ENCODE data around the gene UBR4. TPM values are rescaled to one million over a fixed set of nuclear protein-coding genes. Genes with fewer than 3 reads are reported as not detected.

Gene UBR4
- total RNA-seq, 2 donors from 2014 or later: 148 to 151 TPM

DNA sequence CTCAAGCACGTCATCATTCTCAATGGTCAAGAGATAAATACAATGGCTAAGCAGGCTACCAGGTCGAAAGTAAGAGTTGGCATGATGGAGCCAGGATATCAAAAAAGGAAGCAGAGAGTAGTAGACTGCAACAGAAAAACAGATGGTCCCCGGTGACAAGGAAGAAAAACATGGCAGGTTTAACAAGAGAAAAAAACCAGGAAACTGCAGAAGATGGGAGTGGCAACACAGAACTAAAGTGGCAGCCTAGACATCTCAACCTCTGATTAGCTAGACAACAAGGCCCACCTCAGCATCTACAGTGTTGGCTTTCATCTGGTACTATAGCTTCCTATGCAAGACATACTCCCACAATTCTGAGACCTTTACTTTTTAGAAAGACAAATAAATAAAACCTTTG lies 3.1 kb downstream of the UBR4 start:
- no peak overlapping the region for H3K4me3 Mint-ChIP-seq
- peak overlapping the region; percentile 22 for H3K4me3 ChIP-seq (ENCODE audit: low read length)
- H3K9ac ChIP-seq (ENCODE audit: extremely low read depth, low read length, poor library complexity, severe bottlenecking): no peak overlapping the region
- TF ChIP-seq, protein P1, sequence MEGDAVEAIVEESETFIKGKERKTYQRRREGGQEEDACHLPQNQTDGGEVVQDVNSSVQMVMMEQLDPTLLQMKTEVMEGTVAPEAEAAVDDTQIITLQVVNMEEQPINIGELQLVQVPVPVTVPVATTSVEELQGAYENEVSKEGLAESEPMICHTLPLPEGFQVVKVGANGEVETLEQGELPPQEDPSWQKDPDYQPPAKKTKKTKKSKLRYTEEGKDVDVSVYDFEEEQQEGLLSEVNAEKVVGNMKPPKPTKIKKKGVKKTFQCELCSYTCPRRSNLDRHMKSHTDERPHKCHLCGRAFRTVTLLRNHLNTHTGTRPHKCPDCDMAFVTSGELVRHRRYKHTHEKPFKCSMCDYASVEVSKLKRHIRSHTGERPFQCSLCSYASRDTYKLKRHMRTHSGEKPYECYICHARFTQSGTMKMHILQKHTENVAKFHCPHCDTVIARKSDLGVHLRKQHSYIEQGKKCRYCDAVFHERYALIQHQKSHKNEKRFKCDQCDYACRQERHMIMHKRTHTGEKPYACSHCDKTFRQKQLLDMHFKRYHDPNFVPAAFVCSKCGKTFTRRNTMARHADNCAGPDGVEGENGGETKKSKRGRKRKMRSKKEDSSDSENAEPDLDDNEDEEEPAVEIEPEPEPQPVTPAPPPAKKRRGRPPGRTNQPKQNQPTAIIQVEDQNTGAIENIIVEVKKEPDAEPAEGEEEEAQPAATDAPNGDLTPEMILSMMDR (conservative IDR thresholded peaks at IDR 0.05): no peak
- H3K27ac Mint-ChIP-seq: no peak overlapping the region
- no peaks in the 10 kb centered on the region for H3K9me3 Mint-ChIP-seq
- peaks cover 28% of the 10 kb centered on the region for H3K4me1 Mint-ChIP-seq
- no peaks in the 10 kb centered on the region for H3K9me3 ChIP-seq (ENCODE audit: control insufficient read depth, low read length)
- H3K27me3 Mint-ChIP-seq (ENCODE audit: insufficient read depth): no peaks in the 10 kb centered on the region
- no peaks in the 10 kb centered on the region for H3K4me1 ChIP-seq (ENCODE audit: control insufficient read depth, insufficient read depth, low read length)
- no peak overlapping the region for H3K27ac ChIP-seq (ENCODE audit: low read depth, low read length)
- whole genome bisulfite sequencing, 2 experiments (ENCODE audit: insufficient coverage in 1 of 2, insufficient read length in 1 of 2): 85 to 92% methylated on average over 3 of the region's 3 CpGs
- H3K27me3 ChIP-seq (ENCODE audit: control insufficient read depth, insufficient read depth, low read length, poor library complexity, severe bottlenecking): no peaks in the 10 kb centered on the region
- peaks cover 2% of the 10 kb centered on the region for H3K36me3 Mint-ChIP-seq (ENCODE audit: low read depth)
- DNase-seq: no peak
- H3K36me3 ChIP-seq (ENCODE audit: control insufficient read depth, insufficient read depth, low read length): peaks cover 17% of the 10 kb centered on the region

- Histone ChIP-seq H3K27me3 (ENCODE audit: control insufficient read depth, insufficient read depth, low read length, poor library complexity, severe bottlenecking) (no peaks in the 10 kb centered on the region), H3K36me3 (ENCODE audit: control insufficient read depth, insufficient read depth, low read length) (peaks cover 24% of the 10 kb centered on the region), H3K27ac (ENCODE audit: low read depth, low read length) (no peak overlapping the region), H3K4me3 (ENCODE audit: low read length) (no peak overlapping the region), H3K4me1 (ENCODE audit: control insufficient read depth, insufficient read depth, low read length) (peaks cover 6% of the 10 kb centered on the region), H3K9ac (ENCODE audit: extremely low read depth, low read length, poor library complexity, severe bottlenecking) (no peak overlapping the region), H3K9me3 (ENCODE audit: control insufficient read depth, low read length) (no peaks in the 10 kb centered on the region)
- no peaks in the 10 kb centered on the region for H3K9me3 Mint-ChIP-seq
- WGBS, 2 experiments (ENCODE audit: insufficient coverage in 1 of 2, insufficient read length in 1 of 2): 94 to 97% methylated on average over 4 to 5 of the region's 5 CpGs
- TF ChIP-seq, protein P1 (conservative IDR thresholded peaks at IDR 0.05): no peak
- peaks cover 27% of the 10 kb centered on the region for H3K4me1 Mint-ChIP-seq
- peaks cover 2% of the 10 kb centered on the region for H3K36me3 Mint-ChIP-seq (ENCODE audit: low read depth)
- no peak overlapping the region for H3K4me3 Mint-ChIP-seq
- H3K27ac Mint-ChIP-seq: no peak overlapping the region
- DNase-seq: no peak
- no peaks in the 10 kb centered on the region for H3K27me3 Mint-ChIP-seq (ENCODE audit: insufficient read depth)
These were observed 4.2 kb downstream of the UBR4 start for GRCh38 chr1:19205845-19206244.

DNA sequence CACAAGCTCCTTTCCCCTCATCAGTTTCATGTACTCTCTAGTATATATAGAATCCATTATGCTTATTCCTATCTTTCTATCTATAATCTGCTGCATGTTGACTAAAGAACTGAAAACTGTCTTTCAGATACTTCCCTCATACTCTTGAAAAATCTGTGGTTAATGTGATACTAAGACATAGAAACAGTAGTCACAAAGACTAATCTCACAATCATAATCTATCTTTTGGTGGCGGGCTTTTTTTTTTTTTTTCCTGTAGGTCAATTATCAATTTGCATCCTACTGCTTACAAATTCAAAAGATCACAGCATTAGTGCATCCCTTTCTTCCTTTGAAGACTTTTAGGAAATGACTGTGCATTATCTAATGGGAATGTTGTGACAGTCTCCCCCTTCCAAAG lies 4.7 kb downstream of the UBR4 start:
- Histone ChIP-seq H3K9ac (ENCODE audit: extremely low read depth, low read length, poor library complexity, severe bottlenecking) (no peak overlapping the region), H3K4me1 (ENCODE audit: control insufficient read depth, insufficient read depth, low read length) (peaks cover 6% of the 10 kb centered on the region), H3K36me3 (ENCODE audit: control insufficient read depth, insufficient read depth, low read length) (peaks cover 28% of the 10 kb centered on the region), H3K4me3 (ENCODE audit: low read length) (no peak overlapping the region), H3K27me3 (ENCODE audit: control insufficient read depth, insufficient read depth, low read length, poor library complexity, severe bottlenecking) (no peaks in the 10 kb centered on the region), H3K27ac (ENCODE audit: low read depth, low read length) (no peak overlapping the region), H3K9me3 (ENCODE audit: control insufficient read depth, low read length) (no peaks in the 10 kb centered on the region)
- TF ChIP-seq, protein P1 (conservative IDR thresholded peaks at IDR 0.05): no peak
- Mint-ChIP-seq H3K4me1 (peaks cover 26% of the 10 kb centered on the region), H3K36me3 (ENCODE audit: low read depth) (peaks cover 4% of the 10 kb centered on the region), H3K9me3 (no peaks in the 10 kb centered on the region), H3K27me3 (ENCODE audit: insufficient read depth) (no peaks in the 10 kb centered on the region), H3K27ac (no peak overlapping the region), H3K4me3 (no peak overlapping the region)
- 95% methylated on average over 1 of the region's 1 CpG; no CpG with 5 or more reads in 1 of the 2 experiments for WGBS, 2 experiments (ENCODE audit: insufficient coverage in 1 of 2, insufficient read length in 1 of 2)
- no peak for DNase-seq
